ENCODE results near the gene TMEM164.

Gene TMEM164

GRCh38 chrX:110001740-110002299 lies 1.1 kb upstream of the TMEM164 start:
- H3K4me3 ChIP-seq (replicated peaks; ENCODE audit: insufficient read depth, low read length): no peak overlapping the region; the same call in 1 of the 2 replicates
- H3K27ac ChIP-seq (replicated peaks): peak overlapping the region; percentile 71
- no peak for TF ChIP-seq GABPA (IDR thresholded peaks at IDR 0.05; ENCODE audit: low read depth)
- no peak for TF ChIP-seq SPI1 (IDR thresholded peaks at IDR 0.05; ENCODE audit: borderline replicate concordance, low read depth)
- TF ChIP-seq POLR2AphosphoS5 (IDR thresholded peaks at IDR 0.05; ENCODE audit: low read depth): no peak
- no peak for TF ChIP-seq CTCF (IDR thresholded peaks at IDR 0.05; ENCODE audit: insufficient read depth, low read length)
- TF ChIP-seq REST (IDR thresholded peaks at IDR 0.05; ENCODE audit: insufficient replicate concordance, low read depth): no peak
- DNase-seq (ENCODE audit: low read depth in 1 of 2, low spot score in 1 of 2): no peak
- H3K27me3 ChIP-seq (ENCODE audit: insufficient read depth, poor library complexity, severe bottlenecking): no peaks in the 10 kb centered on the region

- peak; percentile 16 to 32 for DNase-seq (ENCODE audit: low read depth in 1 of 2, low spot score in 1 of 2)
- TF ChIP-seq GABPA (IDR thresholded peaks at IDR 0.05; ENCODE audit: low read depth): no peak
- no peak for TF ChIP-seq CTCF (IDR thresholded peaks at IDR 0.05; ENCODE audit: insufficient read depth, low read length)
- no peak for TF ChIP-seq SPI1 (IDR thresholded peaks at IDR 0.05; ENCODE audit: borderline replicate concordance, low read depth)
- TF ChIP-seq REST (IDR thresholded peaks at IDR 0.05; ENCODE audit: insufficient replicate concordance, low read depth): no peak
- no peak for TF ChIP-seq POLR2AphosphoS5 (IDR thresholded peaks at IDR 0.05; ENCODE audit: low read depth)
- Histone ChIP-seq H3K4me3 (replicated peaks; ENCODE audit: insufficient read depth, low read length) (peak overlapping the region; percentile 65), H3K27ac (replicated peaks) (peak overlapping the region; percentile 77), H3K27me3 (ENCODE audit: insufficient read depth, poor library complexity, severe bottlenecking) (no peaks in the 10 kb centered on the region)
Measured at GRCh38 chrX:110003167-110004156, 548 bp downstream of the TMEM164 start.

- DNase-seq (ENCODE audit: low read depth in 1 of 2, low spot score in 1 of 2): no peak
- no peaks in the 10 kb centered on the region for H3K27me3 ChIP-seq (ENCODE audit: insufficient read depth, poor library complexity, severe bottlenecking)
- TF ChIP-seq REST (IDR thresholded peaks at IDR 0.05; ENCODE audit: insufficient replicate concordance, low read depth): no peak
- TF ChIP-seq POLR2AphosphoS5 (IDR thresholded peaks at IDR 0.05; ENCODE audit: low read depth): no peak
- no peak for TF ChIP-seq CTCF (IDR thresholded peaks at IDR 0.05; ENCODE audit: insufficient read depth, low read length)
- no peak for TF ChIP-seq GABPA (IDR thresholded peaks at IDR 0.05; ENCODE audit: low read depth)
- H3K27ac ChIP-seq (replicated peaks): no peak overlapping the region
- H3K4me3 ChIP-seq (replicated peaks; ENCODE audit: insufficient read depth, low read length): no peak overlapping the region
Measured at GRCh38 chrX:110004215-110004614, 1.3 kb downstream of the TMEM164 start.
